Measurements from ENCODE around the gene CACNA2D4. TPM values are rescaled to one million over a fixed set of nuclear protein-coding genes. Genes with fewer than 3 reads are reported as not detected.

CACNA2D4 gene
- polyA plus RNA-seq, 3 donors: 17.8 to 87.7 (median 22.1) TPM

DNA sequence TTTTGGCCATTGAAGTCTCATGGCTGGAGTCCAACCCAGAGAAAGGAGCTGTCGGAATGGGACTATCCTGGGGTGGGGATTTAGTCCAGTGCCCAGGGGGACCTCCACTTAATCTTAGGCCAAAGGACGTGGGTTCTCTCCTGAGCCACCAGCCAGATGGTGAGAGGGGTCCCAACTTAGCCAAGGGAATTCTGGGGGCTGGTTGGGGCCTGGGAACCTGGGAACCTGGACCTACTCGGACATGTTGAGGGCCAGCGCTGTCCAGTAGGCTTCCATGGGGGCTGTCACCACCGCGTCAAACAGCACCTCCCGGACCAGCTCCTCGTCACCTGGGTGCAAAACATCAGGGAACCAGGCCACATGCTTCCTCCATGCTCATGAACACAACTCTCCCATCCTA lies 64.7 kb downstream of the CACNA2D4 start:
- Mint-ChIP-seq H3K36me3 (no peaks in the 10 kb centered on the region), H3K4me3 (no peak overlapping the region), H3K27me3 (ENCODE audit: low read depth in 3 of 3) (peaks cover 0 to 2% (median 1%) of the 10 kb centered on the region in 3 donors), H3K27ac (no peak overlapping the region), H3K9me3 (peaks cover 18 to 33% (median 27%) of the 10 kb centered on the region in 7 donors), H3K4me1 (no peaks in the 10 kb centered on the region)
- H3K4me3 ChIP-seq (replicated peaks in 1 of 3; ENCODE audit: low read depth in 2 of 3, low read length in 3 of 3): no peak overlapping the region
- TF ChIP-seq, protein P1, sequence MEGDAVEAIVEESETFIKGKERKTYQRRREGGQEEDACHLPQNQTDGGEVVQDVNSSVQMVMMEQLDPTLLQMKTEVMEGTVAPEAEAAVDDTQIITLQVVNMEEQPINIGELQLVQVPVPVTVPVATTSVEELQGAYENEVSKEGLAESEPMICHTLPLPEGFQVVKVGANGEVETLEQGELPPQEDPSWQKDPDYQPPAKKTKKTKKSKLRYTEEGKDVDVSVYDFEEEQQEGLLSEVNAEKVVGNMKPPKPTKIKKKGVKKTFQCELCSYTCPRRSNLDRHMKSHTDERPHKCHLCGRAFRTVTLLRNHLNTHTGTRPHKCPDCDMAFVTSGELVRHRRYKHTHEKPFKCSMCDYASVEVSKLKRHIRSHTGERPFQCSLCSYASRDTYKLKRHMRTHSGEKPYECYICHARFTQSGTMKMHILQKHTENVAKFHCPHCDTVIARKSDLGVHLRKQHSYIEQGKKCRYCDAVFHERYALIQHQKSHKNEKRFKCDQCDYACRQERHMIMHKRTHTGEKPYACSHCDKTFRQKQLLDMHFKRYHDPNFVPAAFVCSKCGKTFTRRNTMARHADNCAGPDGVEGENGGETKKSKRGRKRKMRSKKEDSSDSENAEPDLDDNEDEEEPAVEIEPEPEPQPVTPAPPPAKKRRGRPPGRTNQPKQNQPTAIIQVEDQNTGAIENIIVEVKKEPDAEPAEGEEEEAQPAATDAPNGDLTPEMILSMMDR (IDR thresholded peaks at IDR 0.05): no peak
- no peak for DNase-seq
- intact Hi-C loops (cut with micrococcal nuclease): no loop called here
- no peaks in the 10 kb centered on the region for H4K20me1 ChIP-seq (ENCODE audit: insufficient read depth, low read length)
- no peaks in the 10 kb centered on the region for H3K36me3 ChIP-seq (replicated peaks in 1 of 2; ENCODE audit: control insufficient read depth in 1 of 2, insufficient read depth in 2 of 2, low read length in 2 of 2)
- H3K79me2 ChIP-seq (ENCODE audit: insufficient read depth, low read length): no peaks in the 10 kb centered on the region
- no peaks in the 10 kb centered on the region for H3K27me3 ChIP-seq (ENCODE audit: control insufficient read depth in 2 of 2, insufficient read depth in 2 of 2, low read length in 2 of 2)
- H3K4me1 ChIP-seq (ENCODE audit: control insufficient read depth in 1 of 2, insufficient read depth in 2 of 2, low read length in 2 of 2): no peaks in the 10 kb centered on the region
- no peak overlapping the region for H3K27ac ChIP-seq (ENCODE audit: low read depth in 1 of 2, low read length in 2 of 2)
- H3K9ac ChIP-seq (ENCODE audit: insufficient read depth, low read length, poor library complexity, severe bottlenecking): no peak overlapping the region
- no peak overlapping the region for H3K4me2 ChIP-seq (replicated peaks; ENCODE audit: extremely low read depth, low read length, poor library complexity, severe bottlenecking)
- H2AFZ ChIP-seq (ENCODE audit: insufficient read depth, low read depth, low read length, poor library complexity, severe bottlenecking): no peak overlapping the region
- H3K9me3 ChIP-seq (replicated peaks in 1 of 2; ENCODE audit: control insufficient read depth in 1 of 2, insufficient read depth in 1 of 2, low read length in 2 of 2): peaks cover 13 to 29% of the 10 kb centered on the region in 2 donors
- WGBS (ENCODE audit: insufficient coverage): 87% methylated on average over 7 of the region's 8 CpGs

DNA sequence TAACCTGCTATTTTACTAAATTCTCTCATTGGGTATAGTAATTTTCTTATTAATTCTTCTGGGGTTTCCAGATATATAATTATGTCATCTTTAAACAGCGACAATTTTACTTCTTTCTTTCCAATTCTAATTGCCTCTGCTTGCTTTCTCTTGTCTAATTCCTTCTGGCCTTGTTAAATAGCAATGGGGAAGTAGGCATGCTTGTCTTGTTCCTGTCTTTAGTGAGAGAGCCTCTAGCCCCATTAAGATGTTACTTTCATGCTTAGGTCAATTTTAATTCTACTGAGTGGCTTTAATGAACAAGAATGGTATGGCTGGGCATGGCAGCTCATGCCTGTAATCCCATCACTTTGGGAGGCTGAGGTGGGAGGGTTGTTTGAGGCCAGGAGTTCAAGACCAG lies 66.4 kb downstream of the CACNA2D4 start:
- no CpG with 5 or more reads among the region's 1 CpG for WGBS (ENCODE audit: insufficient coverage)
- intact Hi-C loops (cut with micrococcal nuclease): no loop called here
- H3K27ac Mint-ChIP-seq: no peak overlapping the region

More for the DNA sequence above, 66.4 kb downstream of the CACNA2D4 start:
- no peaks in the 10 kb centered on the region for H3K4me1 Mint-ChIP-seq
- H3K36me3 ChIP-seq (replicated peaks in 1 of 2; ENCODE audit: control insufficient read depth in 1 of 2, insufficient read depth in 2 of 2, low read length in 2 of 2): no peaks in the 10 kb centered on the region
- no peak overlapping the region for H3K4me3 ChIP-seq (replicated peaks in 1 of 3; ENCODE audit: low read depth in 2 of 3, low read length in 3 of 3)
- no peak overlapping the region for H3K4me2 ChIP-seq (replicated peaks; ENCODE audit: extremely low read depth, low read length, poor library complexity, severe bottlenecking)
- no peak overlapping the region for H3K4me3 Mint-ChIP-seq
- no peak overlapping the region for H3K9ac ChIP-seq (ENCODE audit: insufficient read depth, low read length, poor library complexity, severe bottlenecking)
- TF ChIP-seq, protein P1 (IDR thresholded peaks at IDR 0.05): no peak
- H4K20me1 ChIP-seq (ENCODE audit: insufficient read depth, low read length): no peaks in the 10 kb centered on the region
- DNase-seq: no peak
- H3K27me3 Mint-ChIP-seq (ENCODE audit: low read depth in 3 of 3): peaks cover 0 to 2% (median 1%) of the 10 kb centered on the region in 3 donors
- H3K4me1 ChIP-seq (ENCODE audit: control insufficient read depth in 1 of 2, insufficient read depth in 2 of 2, low read length in 2 of 2): no peaks in the 10 kb centered on the region
- no peak overlapping the region for H2AFZ ChIP-seq (ENCODE audit: insufficient read depth, low read depth, low read length, poor library complexity, severe bottlenecking)
- no peaks in the 10 kb centered on the region for H3K27me3 ChIP-seq (ENCODE audit: control insufficient read depth in 2 of 2, insufficient read depth in 2 of 2, low read length in 2 of 2)
- H3K36me3 Mint-ChIP-seq: no peaks in the 10 kb centered on the region
- no peaks in the 10 kb centered on the region for H3K79me2 ChIP-seq (ENCODE audit: insufficient read depth, low read length)
- H3K27ac ChIP-seq (ENCODE audit: low read depth in 1 of 2, low read length in 2 of 2): no peak overlapping the region
- H3K9me3 ChIP-seq (replicated peaks in 1 of 2; ENCODE audit: control insufficient read depth in 1 of 2, insufficient read depth in 1 of 2, low read length in 2 of 2): peaks cover 13 to 28% of the 10 kb centered on the region in 2 donors
- H3K9me3 Mint-ChIP-seq: peaks cover 18 to 29% (median 25%) of the 10 kb centered on the region in 7 donors
